ENCODE measurements around the gene NINJ2.
"Not testable (repeated sequence)": the region's sequence is repeated elsewhere in the genome, so short reads cannot be mapped to it uniquely, and the experiment has no call there.

The NINJ2 gene

DNA sequence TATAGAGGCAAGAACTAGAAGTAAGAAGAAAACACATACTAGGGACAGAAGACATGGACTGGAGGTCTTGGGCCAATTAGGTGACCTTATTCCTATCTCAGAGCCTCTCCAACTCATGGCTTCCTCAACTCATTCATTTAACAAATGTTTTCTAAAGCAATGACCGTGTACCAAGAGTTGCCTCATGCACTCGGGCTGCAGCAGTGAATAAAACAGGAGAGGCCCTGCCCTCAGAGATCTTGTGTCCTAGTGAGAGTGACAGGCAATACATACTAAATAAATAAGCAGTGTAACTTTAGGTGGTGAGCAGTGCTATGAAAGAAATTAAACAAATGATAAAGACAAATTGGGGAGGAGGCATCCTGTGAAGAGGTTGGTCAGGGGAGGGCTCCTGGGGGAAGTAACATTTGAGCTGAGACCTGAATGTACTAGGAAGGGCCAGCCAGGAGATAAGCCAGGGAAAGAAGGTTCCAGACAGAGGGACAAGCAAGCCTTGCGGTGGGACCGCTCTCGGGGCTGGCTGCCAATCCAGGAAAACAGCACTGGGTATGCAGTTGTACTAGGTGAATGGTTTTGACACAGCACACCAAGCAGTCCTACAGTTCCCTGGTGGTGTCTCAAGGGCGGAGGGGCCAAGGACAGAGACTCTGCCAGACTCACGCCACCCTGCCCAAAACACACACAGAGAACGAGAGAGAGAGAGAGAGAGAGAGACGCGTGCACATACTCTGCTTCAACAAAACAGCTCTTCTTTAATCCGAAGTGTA, 1.3 kb downstream of the NINJ2 start:
- no peaks in the 10 kb centered on the region for H3K36me3 Mint-ChIP-seq (ENCODE audit: low read depth)
- H3K27me3 Mint-ChIP-seq: peaks cover 9% of the 10 kb centered on the region
- peak overlapping the region; percentile 73 for H3K4me3 Mint-ChIP-seq
- H3K4me1 Mint-ChIP-seq (ENCODE audit: low read depth): peaks cover 48% of the 10 kb centered on the region
- no peaks in the 10 kb centered on the region for H3K9me3 Mint-ChIP-seq
- H3K27ac Mint-ChIP-seq: no peak overlapping the region

GRCh38 chr12:659090-659683, 4.1 kb downstream of the NINJ2 start:
- peaks cover 5% of the 10 kb centered on the region for H3K27me3 Mint-ChIP-seq
- no peak overlapping the region for H3K4me3 Mint-ChIP-seq
- no peaks in the 10 kb centered on the region for H3K36me3 Mint-ChIP-seq (ENCODE audit: low read depth)
- no peak overlapping the region for H3K27ac Mint-ChIP-seq
- no peaks in the 10 kb centered on the region for H3K9me3 Mint-ChIP-seq
- H3K4me1 Mint-ChIP-seq (ENCODE audit: low read depth): peaks cover 27% of the 10 kb centered on the region

- Mint-ChIP-seq H3K27me3 (no peaks in the 10 kb centered on the region), H3K4me3 (no peak overlapping the region), H3K9me3 (no peaks in the 10 kb centered on the region), H3K4me1 (ENCODE audit: low read depth) (peaks cover under 1% of the 10 kb centered on the region), H3K27ac (no peak overlapping the region), H3K36me3 (ENCODE audit: low read depth) (peaks cover 1% of the 10 kb centered on the region)
These were observed 12.3 kb downstream of the NINJ2 start for GRCh38 chr12:650983-651382.

- Mint-ChIP-seq H3K9me3 (no peaks in the 10 kb centered on the region), H3K4me3 (no peak overlapping the region), H3K36me3 (ENCODE audit: low read depth) (peaks cover 11% of the 10 kb centered on the region), H3K27me3 (no peaks in the 10 kb centered on the region), H3K4me1 (ENCODE audit: low read depth) (peaks cover 28% of the 10 kb centered on the region), H3K27ac (no peak overlapping the region)
These were observed 15.7 kb downstream of the NINJ2 start for GRCh38 chr12:647385-648085.

- no peaks in the 10 kb centered on the region for H3K9me3 Mint-ChIP-seq
- no peak overlapping the region for H3K4me3 Mint-ChIP-seq
- H3K27me3 Mint-ChIP-seq: no peaks in the 10 kb centered on the region
- peaks cover 11% of the 10 kb centered on the region for H3K36me3 Mint-ChIP-seq (ENCODE audit: low read depth)
- H3K4me1 Mint-ChIP-seq (ENCODE audit: low read depth): peaks cover 36% of the 10 kb centered on the region
- H3K27ac Mint-ChIP-seq: no peak overlapping the region
These were observed 16.5 kb downstream of the NINJ2 start for GRCh38 chr12:646442-647384.

- H3K9me3 Mint-ChIP-seq: no peaks in the 10 kb centered on the region
- no peak overlapping the region for H3K27ac Mint-ChIP-seq
- H3K4me3 Mint-ChIP-seq: no peak overlapping the region
- peaks cover 11% of the 10 kb centered on the region for H3K36me3 Mint-ChIP-seq (ENCODE audit: low read depth)
- H3K27me3 Mint-ChIP-seq: no peaks in the 10 kb centered on the region
- peaks cover 44% of the 10 kb centered on the region for H3K4me1 Mint-ChIP-seq (ENCODE audit: low read depth)
These were observed 17.6 kb downstream of the NINJ2 start for GRCh38 chr12:645563-646071.

DNA sequence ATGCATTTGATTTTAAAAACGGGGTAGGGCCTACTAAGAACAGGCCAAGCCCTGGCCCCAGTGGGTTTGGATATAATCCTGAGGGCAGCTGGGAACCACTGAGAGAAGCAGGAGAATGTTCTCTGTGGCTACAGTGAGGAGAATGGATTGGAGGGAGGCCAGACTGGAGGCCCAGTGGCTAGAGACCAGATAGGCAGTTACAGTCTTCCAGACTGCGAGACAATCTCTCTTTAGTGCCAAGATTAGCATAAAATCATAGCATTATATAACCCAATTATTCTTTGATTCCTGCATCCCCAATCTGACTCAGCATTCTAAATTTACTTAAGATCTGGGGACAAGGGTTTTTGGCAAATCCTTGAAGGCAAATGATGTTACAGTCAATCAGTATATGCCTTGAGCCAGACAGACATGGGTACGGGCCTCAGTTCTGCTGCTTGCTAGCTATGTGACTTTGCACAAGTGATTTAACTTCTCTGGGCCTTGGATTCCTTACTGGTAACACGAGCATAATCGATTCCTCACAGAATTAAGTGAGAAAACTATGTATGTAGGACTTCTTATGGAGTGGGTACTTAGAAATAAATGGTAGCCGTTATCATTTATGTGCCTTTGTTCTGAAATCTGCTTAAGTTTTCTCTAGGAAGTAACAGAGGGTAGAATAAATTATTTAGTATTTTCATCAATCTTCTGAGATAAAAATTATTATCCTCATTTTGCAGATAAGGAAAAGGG, 18.3 kb downstream of the NINJ2 start:
- H3K27me3 Mint-ChIP-seq: no peaks in the 10 kb centered on the region
- H3K36me3 Mint-ChIP-seq (ENCODE audit: low read depth): peaks cover 11% of the 10 kb centered on the region
- H3K4me3 Mint-ChIP-seq: no peak overlapping the region
- peaks cover 50% of the 10 kb centered on the region for H3K4me1 Mint-ChIP-seq (ENCODE audit: low read depth)
- peak overlapping the region; percentile 94 for H3K27ac Mint-ChIP-seq
- no peaks in the 10 kb centered on the region for H3K9me3 Mint-ChIP-seq

- H3K4me1 Mint-ChIP-seq (ENCODE audit: low read depth): peaks cover 57% of the 10 kb centered on the region
- H3K36me3 Mint-ChIP-seq (ENCODE audit: low read depth): peaks cover 11% of the 10 kb centered on the region
- peak overlapping the region; percentile 87 for H3K4me3 Mint-ChIP-seq
These were observed 19.0 kb downstream of the NINJ2 start for GRCh38 chr12:644303-644639.

GRCh38 chr12:643475-644302, 19.6 kb downstream of the NINJ2 start:
- peaks cover 63% of the 10 kb centered on the region for H3K4me1 Mint-ChIP-seq (ENCODE audit: low read depth)
- no peaks in the 10 kb centered on the region for H3K27me3 Mint-ChIP-seq
- peaks cover 11% of the 10 kb centered on the region for H3K36me3 Mint-ChIP-seq (ENCODE audit: low read depth)
- H3K9me3 Mint-ChIP-seq: no peaks in the 10 kb centered on the region
- peak overlapping the region; percentile 94 for H3K27ac Mint-ChIP-seq
- peak overlapping the region; percentile 87 for H3K4me3 Mint-ChIP-seq

More at GRCh38 chr12:644303-644639, 19.0 kb downstream of the NINJ2 start:
- Mint-ChIP-seq H3K9me3 (no peaks in the 10 kb centered on the region), H3K27me3 (no peaks in the 10 kb centered on the region), H3K27ac (peak overlapping the region; percentile 94)

- Mint-ChIP-seq H3K4me1 (ENCODE audit: low read depth) (peaks cover 65% of the 10 kb centered on the region), H3K9me3 (no peaks in the 10 kb centered on the region), H3K27ac (peak overlapping the region; percentile 94), H3K36me3 (ENCODE audit: low read depth) (peaks cover 11% of the 10 kb centered on the region), H3K4me3 (peak overlapping the region; percentile 87), H3K27me3 (no peaks in the 10 kb centered on the region)
These were observed 20.4 kb downstream of the NINJ2 start for GRCh38 chr12:642633-643474.

GRCh38 chr12:641321-641720, 21.9 kb downstream of the NINJ2 start:
- not testable (repeated sequence) for H3K9me3 Mint-ChIP-seq, H3K27me3 Mint-ChIP-seq, H3K4me3 Mint-ChIP-seq, H3K27ac Mint-ChIP-seq
- Mint-ChIP-seq H3K4me1 (ENCODE audit: low read depth) (peaks cover 72% of the 10 kb centered on the region), H3K36me3 (ENCODE audit: low read depth) (peaks cover 11% of the 10 kb centered on the region)

DNA sequence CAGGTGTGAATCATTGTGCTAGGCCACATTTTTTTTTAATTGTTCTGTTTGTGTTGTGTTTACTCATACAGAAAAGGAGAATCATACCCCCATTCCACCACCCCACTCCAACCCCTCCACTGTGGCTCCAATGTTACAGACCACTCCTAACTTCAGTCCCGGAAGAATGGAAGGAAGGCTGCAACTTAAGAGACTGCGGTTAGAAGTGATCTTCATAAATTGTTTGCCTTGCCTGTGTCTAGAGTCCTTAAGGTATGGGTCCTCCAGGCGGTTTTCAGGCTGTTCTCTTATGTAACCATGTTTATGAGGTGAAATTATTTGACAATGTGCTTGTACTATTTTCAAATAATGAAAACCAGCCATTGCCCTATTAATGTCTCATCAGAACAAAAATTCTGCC, 22.5 kb downstream of the NINJ2 start:
- Mint-ChIP-seq H3K27ac (no peak overlapping the region), H3K4me3 (no peak overlapping the region), H3K9me3 (no peaks in the 10 kb centered on the region), H3K27me3 (no peaks in the 10 kb centered on the region), H3K4me1 (ENCODE audit: low read depth) (peaks cover 69% of the 10 kb centered on the region), H3K36me3 (ENCODE audit: low read depth) (peaks cover 8% of the 10 kb centered on the region)
